ENCODE data around the gene NTSR1. TPM values are rescaled to one million over a fixed set of nuclear protein-coding genes. Genes with fewer than 3 reads are reported as not detected.

Gene NTSR1
- total RNA-seq, 1 donor from 2014 or later, result not detected

DNA sequence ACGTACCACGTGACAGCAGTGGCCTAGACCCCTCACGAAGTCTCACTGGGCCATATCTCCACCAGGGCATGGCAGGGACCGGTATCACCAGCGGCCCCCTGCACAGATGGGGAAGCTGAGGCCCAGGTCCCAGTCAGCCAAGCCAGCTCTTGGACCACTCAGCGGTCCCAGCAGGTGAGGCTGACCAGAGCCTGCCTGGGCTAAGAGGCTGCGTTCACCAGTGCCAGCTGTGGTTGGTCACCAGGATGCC, 85.0 kb downstream of the NTSR1 start:
- Mint-ChIP-seq H3K36me3 (ENCODE audit: low read depth) (peaks cover 9% of the 10 kb centered on the region), H3K27me3 (no peaks in the 10 kb centered on the region), H3K27ac (peak overlapping the region; percentile 92), H3K9me3 (no peaks in the 10 kb centered on the region), H3K4me1 (peaks cover 44% of the 10 kb centered on the region), H3K4me3 (peak overlapping the region; percentile 60)
- intact Hi-C loops (cut with micrococcal nuclease), result loop anchor here (1.0 to 5.0 kb wide), 8 partner anchors 16 to 671 kb away; partner anchors contain the start of genes ADRM1, LSM14B, OSBPL2 and SLCO4A1
- ATAC-seq (ENCODE audit: low read depth), result no peak
- ChIA-PET CTCF (interaction anchor here (1.1 to 1.7 kb wide), 4 partner anchors 11 to 307 kb away, joined by 3 to 7 read pairs (median 4); partner anchors contain the start of gene OGFR), POLR2A (interaction anchor here (0.6 to 5.0 kb wide), 25 partner anchors 8 to 672 kb away, joined by 3 to 56 read pairs (median 5); partner anchors contain the start of genes COL9A3, LSM14B, OGFR and PSMA7)
- DNase-seq, result no peak
- TF ChIP-seq CTCF (IDR thresholded peaks at IDR 0.05), result no peak

- Mint-ChIP-seq H3K9me3 (no peaks in the 10 kb centered on the region), H3K4me3 (peak overlapping the region; percentile 82), H3K4me1 (peaks cover 44% of the 10 kb centered on the region), H3K36me3 (ENCODE audit: low read depth) (peaks cover 13% of the 10 kb centered on the region), H3K27me3 (no peaks in the 10 kb centered on the region), H3K27ac (peak overlapping the region; percentile 92)
- peak; percentile 99 for DNase-seq
- ATAC-seq (ENCODE audit: low read depth), result peak; percentile 83
- ChIA-PET CTCF (interaction anchor here (0.9 to 1.7 kb wide), 5 partner anchors 10 to 384 kb away, joined by 3 to 7 read pairs (median 3); partner anchors contain the start of gene OGFR), POLR2A (interaction anchor here (0.6 to 5.0 kb wide), 32 partner anchors 8 to 672 kb away, joined by 3 to 56 read pairs (median 4); partner anchors contain the start of genes ADRM1, COL9A3, LSM14B and OGFR)
- intact Hi-C loops (cut with micrococcal nuclease), result loop anchor here (1.0 to 5.0 kb wide), 8 partner anchors 17 to 672 kb away; partner anchors contain the start of genes ADRM1, LSM14B, OSBPL2 and SLCO4A1
- no peak for TF ChIP-seq CTCF (IDR thresholded peaks at IDR 0.05)
These were observed 85.5 kb downstream of the NTSR1 start for GRCh38 chr20:62794007-62794724.

DNA sequence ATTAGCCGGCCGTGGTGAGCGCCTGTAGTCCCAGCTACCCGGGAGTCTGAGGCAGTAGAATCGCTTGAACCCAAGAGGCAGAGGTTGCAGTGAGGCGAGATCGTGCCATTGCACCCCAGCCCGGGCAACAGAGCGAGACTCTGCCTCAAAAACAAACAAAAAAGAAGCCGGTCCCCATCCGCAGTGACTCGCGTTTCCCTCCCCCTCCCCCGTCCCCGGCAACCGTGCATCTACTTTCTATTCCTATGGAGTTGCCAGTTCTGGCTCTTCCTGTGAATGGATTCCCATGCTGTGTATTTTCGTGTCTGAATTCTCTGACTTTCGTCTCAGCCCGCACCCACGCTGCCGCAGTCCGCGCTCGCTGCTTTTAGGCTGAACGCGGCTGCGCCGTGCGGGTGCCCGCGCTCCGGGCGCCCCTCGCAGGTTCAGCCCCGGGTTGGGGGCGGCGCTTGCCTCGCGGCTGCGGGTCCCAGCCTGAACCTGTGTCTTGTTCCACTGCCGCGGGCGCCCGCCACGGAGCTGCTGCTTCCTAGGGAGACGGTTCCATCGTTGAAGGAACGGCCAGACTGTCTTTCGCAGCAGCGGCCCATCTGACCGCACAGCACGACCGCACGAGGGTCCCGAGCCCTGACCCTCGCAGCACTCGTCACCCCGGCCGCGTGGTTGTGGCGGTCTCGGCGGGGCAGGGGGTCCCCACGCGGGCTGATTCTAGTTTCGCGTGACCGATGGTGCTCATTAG, 86.6 kb downstream of the NTSR1 start:
- intact Hi-C loops (cut with micrococcal nuclease), result loop anchor here (5.0 kb wide), 1 partner anchor 67 kb away; the partner anchor contains the start of gene TCFL5
- H3K36me3 Mint-ChIP-seq (ENCODE audit: low read depth), result peaks cover 24% of the 10 kb centered on the region
- H3K27ac Mint-ChIP-seq, result peak overlapping the region; percentile 85
- DNase-seq (peak; percentile 62), ATAC-seq (ENCODE audit: low read depth) (no peak)
- no peak for TF ChIP-seq CTCF (IDR thresholded peaks at IDR 0.05)
- no peaks in the 10 kb centered on the region for H3K27me3 Mint-ChIP-seq
- H3K4me1 Mint-ChIP-seq, result peaks cover 44% of the 10 kb centered on the region
- no peaks in the 10 kb centered on the region for H3K9me3 Mint-ChIP-seq
- H3K4me3 Mint-ChIP-seq, result peak overlapping the region; percentile 82
- ChIA-PET POLR2A (interaction anchor here (0.7 to 5.0 kb wide), 17 partner anchors 10 to 412 kb away, joined by 3 to 56 read pairs (median 7); partner anchors contain the start of genes COL9A3, OGFR, RPS21 and SLCO4A1), CTCF (interaction anchor here (1.7 kb wide), 1 partner anchor 178 kb away, joined by 7 read pairs; no protein-coding TSS in a partner anchor)

GRCh38 chr20:62796699-62797491, 88.3 kb downstream of the NTSR1 start:
- peaks cover 35% of the 10 kb centered on the region for H3K36me3 Mint-ChIP-seq (ENCODE audit: low read depth)
- H3K27me3 Mint-ChIP-seq, result no peaks in the 10 kb centered on the region
- ChIA-PET CTCF (interaction anchor here (1.0 kb wide), 1 partner anchor 12 kb away, joined by 3 read pairs; no protein-coding TSS in a partner anchor), POLR2A (interaction anchor here (1.0 to 5.0 kb wide), 6 partner anchors 8 to 179 kb away, joined by 5 to 56 read pairs (median 27); partner anchors contain the start of genes OGFR and SLCO4A1)
- ATAC-seq (ENCODE audit: low read depth) (no peak), DNase-seq (no peak)
- H3K9me3 Mint-ChIP-seq, result no peaks in the 10 kb centered on the region
- no peak for TF ChIP-seq CTCF (IDR thresholded peaks at IDR 0.05)
- peak overlapping the region; percentile 66 for H3K27ac Mint-ChIP-seq
- peaks cover 37% of the 10 kb centered on the region for H3K4me1 Mint-ChIP-seq
- intact Hi-C loops (cut with micrococcal nuclease), result loop anchor here (1.0 to 5.0 kb wide), 5 partner anchors 7 to 410 kb away; partner anchors contain the start of genes CABLES2, OGFR, RPS21 and TCFL5
- peak overlapping the region; percentile 85 for H3K4me3 Mint-ChIP-seq
